Measurements from ENCODE around the gene MYO3B.

The MYO3B gene

DNA sequence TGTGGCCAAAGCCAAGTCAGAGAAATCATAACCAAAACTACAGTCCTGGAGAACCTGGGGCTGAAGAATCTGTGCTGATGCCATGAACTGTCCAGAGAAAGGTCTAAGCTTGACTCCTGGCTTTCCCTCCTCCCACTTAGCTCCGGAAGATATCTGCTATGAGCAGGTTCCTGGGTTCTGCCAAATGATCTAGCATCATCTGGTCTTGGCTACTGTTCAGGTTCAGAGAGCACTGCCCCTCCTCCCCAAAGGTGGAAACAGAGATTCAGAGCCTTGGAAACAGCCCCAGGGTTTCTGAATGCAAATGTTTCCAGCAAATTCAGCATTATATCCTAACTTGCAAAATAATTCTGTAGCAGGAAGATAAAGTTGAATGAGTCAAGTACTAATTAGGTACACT lies 317.9 kb downstream of the MYO3B start:
- Histone ChIP-seq H3K9ac (ENCODE audit: low read length) (no peak overlapping the region), H2BK12ac (ENCODE audit: low read length) (no peak overlapping the region), H2AFZ (ENCODE audit: insufficient read depth, low read length, poor library complexity) (no peak overlapping the region), H2BK120ac (ENCODE audit: insufficient read depth, low read length, poor library complexity) (no peak overlapping the region), H3K27me3 (ENCODE audit: insufficient read depth, low read length) (no peaks in the 10 kb centered on the region), H3K14ac (ENCODE audit: low read length) (no peak overlapping the region), H3K79me1 (ENCODE audit: low read length) (no peaks in the 10 kb centered on the region), H3K23ac (ENCODE audit: low read length) (no peak overlapping the region), H2AK5ac (ENCODE audit: low read length) (no peak overlapping the region), H3K4ac (ENCODE audit: low read depth, low read length) (no peak overlapping the region), H3K36me3 (ENCODE audit: control insufficient read depth in 1 of 2, insufficient read depth in 2 of 2, low read length in 2 of 2) (no peaks in the 10 kb centered on the region), H3K27ac (ENCODE audit: low read depth, low read length) (no peak overlapping the region), H4K8ac (ENCODE audit: low read depth, low read length) (no peak overlapping the region), H4K91ac (ENCODE audit: low read depth, low read length) (no peak overlapping the region), H3K79me2 (ENCODE audit: control insufficient read depth, insufficient read depth, low read length, poor library complexity) (no peaks in the 10 kb centered on the region), H3K9me3 (ENCODE audit: insufficient read depth, low read depth, low read length) (no peaks in the 10 kb centered on the region), H3K4me1 (ENCODE audit: control insufficient read depth in 1 of 2, insufficient read depth in 2 of 2, low read length in 2 of 2) (no peaks in the 10 kb centered on the region), H3K4me3 (ENCODE audit: low read depth, low read length) (no peak overlapping the region), H3K4me2 (ENCODE audit: low read length) (no peak overlapping the region), H4K12ac (ENCODE audit: low read depth, low read length) (no peak overlapping the region), H2BK5ac (ENCODE audit: low read depth, low read length, poor library complexity) (no peak overlapping the region), H3K18ac (ENCODE audit: low read length) (no peak overlapping the region)
- WGBS (ENCODE audit: extremely low coverage, insufficient coverage, insufficient read length), result no CpG with 5 or more reads among the region's 1 CpG
- no peak for DNase-seq

DNA sequence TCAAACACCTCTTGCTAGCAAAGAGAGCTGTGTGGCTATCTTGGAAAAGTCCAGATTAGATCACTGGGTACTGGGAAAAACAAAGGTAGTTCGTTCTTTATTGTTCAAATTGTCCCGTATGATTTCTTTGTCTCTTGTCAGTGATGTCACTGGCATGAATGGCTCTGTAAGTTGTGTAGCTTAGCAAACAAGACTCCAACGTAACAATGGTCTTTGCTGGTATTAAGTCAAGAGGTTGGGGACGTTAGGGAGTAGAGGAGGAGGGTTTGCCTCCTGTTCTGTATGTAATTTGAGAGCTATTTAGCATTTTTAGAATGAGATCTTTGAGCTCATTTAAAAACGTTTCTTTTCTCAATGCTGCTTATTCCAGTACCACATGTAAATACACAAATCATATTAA lies 320.7 kb downstream of the MYO3B start:
- Histone ChIP-seq H3K4me3 (ENCODE audit: low read depth, low read length) (no peak overlapping the region), H3K4me1 (ENCODE audit: control insufficient read depth in 1 of 2, insufficient read depth in 2 of 2, low read length in 2 of 2) (no peaks in the 10 kb centered on the region), H2AFZ (ENCODE audit: insufficient read depth, low read length, poor library complexity) (no peak overlapping the region), H2AK5ac (ENCODE audit: low read length) (no peak overlapping the region), H3K9me3 (ENCODE audit: insufficient read depth, low read depth, low read length) (no peaks in the 10 kb centered on the region), H3K18ac (ENCODE audit: low read length) (no peak overlapping the region), H3K27ac (ENCODE audit: low read depth, low read length) (no peak overlapping the region), H3K36me3 (ENCODE audit: control insufficient read depth in 1 of 2, insufficient read depth in 2 of 2, low read length in 2 of 2) (no peaks in the 10 kb centered on the region), H3K79me2 (ENCODE audit: control insufficient read depth, insufficient read depth, low read length, poor library complexity) (no peaks in the 10 kb centered on the region), H3K9ac (ENCODE audit: low read length) (no peak overlapping the region), H3K4ac (ENCODE audit: low read depth, low read length) (no peak overlapping the region), H2BK120ac (ENCODE audit: insufficient read depth, low read length, poor library complexity) (no peak overlapping the region), H3K27me3 (ENCODE audit: insufficient read depth, low read length) (no peaks in the 10 kb centered on the region), H3K4me2 (ENCODE audit: low read length) (no peak overlapping the region), H3K23ac (ENCODE audit: low read length) (no peak overlapping the region), H4K91ac (ENCODE audit: low read depth, low read length) (no peak overlapping the region), H4K12ac (ENCODE audit: low read depth, low read length) (no peak overlapping the region), H4K8ac (ENCODE audit: low read depth, low read length) (no peak overlapping the region), H3K79me1 (ENCODE audit: low read length) (no peaks in the 10 kb centered on the region), H2BK12ac (ENCODE audit: low read length) (no peak overlapping the region), H3K14ac (ENCODE audit: low read length) (no peak overlapping the region), H2BK5ac (ENCODE audit: low read depth, low read length, poor library complexity) (no peak overlapping the region)
- WGBS (ENCODE audit: extremely low coverage, insufficient coverage, insufficient read length), result no CpG with 5 or more reads among the region's 5 CpGs
- DNase-seq, result no peak

DNA sequence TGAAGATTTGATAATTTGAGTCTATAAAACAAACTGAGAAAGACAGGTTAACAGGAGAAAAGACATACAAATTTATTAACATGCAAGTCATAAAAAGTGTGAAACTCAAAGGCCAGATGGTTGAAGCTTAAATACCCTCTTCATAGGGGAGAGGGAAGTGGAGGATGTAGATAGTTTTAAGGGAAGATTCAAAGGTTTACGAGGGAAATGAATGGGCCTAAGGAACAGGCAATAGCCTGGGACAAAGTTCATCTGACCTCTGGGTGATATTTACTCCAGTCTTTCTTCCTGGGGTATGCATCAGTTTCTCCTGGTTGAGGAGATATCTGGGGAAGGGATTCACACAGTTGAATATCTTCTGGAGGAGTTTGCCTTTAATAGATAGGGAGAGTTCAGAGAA lies 322.2 kb downstream of the MYO3B start:
- Histone ChIP-seq H3K18ac (ENCODE audit: low read length) (no peak overlapping the region), H3K4me1 (ENCODE audit: control insufficient read depth in 1 of 2, insufficient read depth in 2 of 2, low read length in 2 of 2) (no peaks in the 10 kb centered on the region), H3K9ac (ENCODE audit: low read length) (no peak overlapping the region), H4K91ac (ENCODE audit: low read depth, low read length) (no peak overlapping the region), H3K27ac (ENCODE audit: low read depth, low read length) (no peak overlapping the region), H4K12ac (ENCODE audit: low read depth, low read length) (no peak overlapping the region), H2AK5ac (ENCODE audit: low read length) (no peak overlapping the region), H3K36me3 (ENCODE audit: control insufficient read depth in 1 of 2, insufficient read depth in 2 of 2, low read length in 2 of 2) (no peaks in the 10 kb centered on the region), H3K27me3 (ENCODE audit: insufficient read depth, low read length) (no peaks in the 10 kb centered on the region), H3K23ac (ENCODE audit: low read length) (no peak overlapping the region), H2AFZ (ENCODE audit: insufficient read depth, low read length, poor library complexity) (no peak overlapping the region), H3K79me1 (ENCODE audit: low read length) (no peaks in the 10 kb centered on the region), H3K9me3 (ENCODE audit: insufficient read depth, low read depth, low read length) (no peaks in the 10 kb centered on the region), H3K4me2 (ENCODE audit: low read length) (no peak overlapping the region), H3K4ac (ENCODE audit: low read depth, low read length) (no peak overlapping the region), H2BK12ac (ENCODE audit: low read length) (no peak overlapping the region), H3K14ac (ENCODE audit: low read length) (no peak overlapping the region), H2BK120ac (ENCODE audit: insufficient read depth, low read length, poor library complexity) (no peak overlapping the region), H3K4me3 (ENCODE audit: low read depth, low read length) (no peak overlapping the region), H3K79me2 (ENCODE audit: control insufficient read depth, insufficient read depth, low read length, poor library complexity) (no peaks in the 10 kb centered on the region), H2BK5ac (ENCODE audit: low read depth, low read length, poor library complexity) (no peak overlapping the region), H4K8ac (ENCODE audit: low read depth, low read length) (no peak overlapping the region)
- no peak for DNase-seq
- no CpG with 5 or more reads among the region's 1 CpG for WGBS (ENCODE audit: extremely low coverage, insufficient coverage, insufficient read length)

DNA sequence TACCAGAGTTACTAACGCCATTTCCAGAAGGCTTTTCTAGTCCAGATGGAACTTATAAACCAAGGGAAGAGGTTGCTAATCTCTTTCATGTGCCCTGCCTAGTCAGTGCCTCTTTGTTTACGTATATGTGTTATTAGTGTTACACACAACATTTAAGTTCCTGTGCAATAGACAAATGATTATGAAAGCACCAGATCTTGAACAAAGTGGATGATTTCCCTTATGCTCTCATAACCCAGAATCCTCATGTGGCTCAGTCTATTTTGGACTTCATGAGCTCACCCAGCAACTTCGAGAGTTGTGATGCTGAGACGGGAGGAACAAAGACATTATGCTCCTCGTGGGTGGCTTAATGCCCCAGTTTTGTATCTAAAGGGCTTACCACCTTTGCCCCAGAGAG lies 322.8 kb downstream of the MYO3B start:
- Histone ChIP-seq H3K4me1 (ENCODE audit: control insufficient read depth in 1 of 2, insufficient read depth in 2 of 2, low read length in 2 of 2) (no peaks in the 10 kb centered on the region), H3K27me3 (ENCODE audit: insufficient read depth, low read length) (no peaks in the 10 kb centered on the region), H3K18ac (ENCODE audit: low read length) (no peak overlapping the region), H3K79me1 (ENCODE audit: low read length) (no peaks in the 10 kb centered on the region), H2AK5ac (ENCODE audit: low read length) (no peak overlapping the region), H4K8ac (ENCODE audit: low read depth, low read length) (no peak overlapping the region), H2AFZ (ENCODE audit: insufficient read depth, low read length, poor library complexity) (no peak overlapping the region), H2BK12ac (ENCODE audit: low read length) (no peak overlapping the region), H4K91ac (ENCODE audit: low read depth, low read length) (no peak overlapping the region), H2BK5ac (ENCODE audit: low read depth, low read length, poor library complexity) (no peak overlapping the region), H2BK120ac (ENCODE audit: insufficient read depth, low read length, poor library complexity) (no peak overlapping the region), H3K23ac (ENCODE audit: low read length) (no peak overlapping the region), H3K27ac (ENCODE audit: low read depth, low read length) (no peak overlapping the region), H3K4me3 (ENCODE audit: low read depth, low read length) (no peak overlapping the region), H3K36me3 (ENCODE audit: control insufficient read depth in 1 of 2, insufficient read depth in 2 of 2, low read length in 2 of 2) (no peaks in the 10 kb centered on the region), H3K14ac (ENCODE audit: low read length) (no peak overlapping the region), H3K9me3 (ENCODE audit: insufficient read depth, low read depth, low read length) (no peaks in the 10 kb centered on the region), H3K4me2 (ENCODE audit: low read length) (no peak overlapping the region), H4K12ac (ENCODE audit: low read depth, low read length) (no peak overlapping the region), H3K79me2 (ENCODE audit: control insufficient read depth, insufficient read depth, low read length, poor library complexity) (no peaks in the 10 kb centered on the region), H3K9ac (ENCODE audit: low read length) (no peak overlapping the region), H3K4ac (ENCODE audit: low read depth, low read length) (no peak overlapping the region)
- DNase-seq, result no peak
- WGBS (ENCODE audit: extremely low coverage, insufficient coverage, insufficient read length), result no CpG with 5 or more reads among the region's 5 CpGs

All from trophoblast cell (in vitro differentiated cells and primary cell).